HG02870 (cell line): Measurements from ENCODE around the gene TLK1.

Source experiments
- ATAC-seq: cut with Tn5 transposase; IDR thresholded peaks from one replicate; pipeline ENCODE4 v1.9.1; 2021; ENCODE audit warnings: mild to moderate bottlenecking, moderate library complexity; ENCODE audit not compliant: unreplicated experiment

Gene TLK1

GRCh38 chr2:171160119-171160955, at the start of gene TLK1:
Gene TLK1, minus strand, starts transcription at chr2:171160893. Its CDS starts 465 bp downstream, at chr2:171160428.
- ATAC-seq, result peak; percentile 44

DNA sequence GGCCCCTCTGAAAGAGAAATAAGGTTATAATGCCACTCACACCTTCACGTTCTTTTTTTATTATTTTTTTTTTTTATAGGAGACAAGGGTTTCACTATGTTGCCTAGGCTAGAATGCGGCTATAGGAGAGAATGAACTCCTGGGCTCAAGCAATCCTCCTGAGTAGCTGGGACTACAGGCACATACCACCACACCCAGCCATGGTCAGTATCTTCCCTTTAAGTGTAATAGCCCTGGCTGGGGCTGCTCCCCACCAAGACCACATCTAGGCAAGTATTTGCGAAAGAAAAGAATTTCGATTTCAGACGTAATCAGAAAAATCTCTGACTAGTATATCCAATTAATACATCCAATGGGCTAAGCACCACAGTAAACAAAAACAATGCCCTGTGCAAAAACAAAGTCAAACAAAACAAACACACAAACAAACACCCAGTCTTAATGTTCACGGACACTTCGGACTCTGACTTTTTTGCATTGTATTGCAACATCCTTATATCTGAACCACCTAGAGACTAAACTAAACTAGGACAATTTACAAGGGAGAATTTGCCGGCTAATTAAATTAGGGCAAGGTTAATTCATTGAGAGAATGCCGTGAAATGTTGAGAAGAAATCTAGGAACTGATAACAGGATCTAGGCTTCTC, 49.6 kb upstream of the TLK1 start:
- no peak for ATAC-seq

DNA sequence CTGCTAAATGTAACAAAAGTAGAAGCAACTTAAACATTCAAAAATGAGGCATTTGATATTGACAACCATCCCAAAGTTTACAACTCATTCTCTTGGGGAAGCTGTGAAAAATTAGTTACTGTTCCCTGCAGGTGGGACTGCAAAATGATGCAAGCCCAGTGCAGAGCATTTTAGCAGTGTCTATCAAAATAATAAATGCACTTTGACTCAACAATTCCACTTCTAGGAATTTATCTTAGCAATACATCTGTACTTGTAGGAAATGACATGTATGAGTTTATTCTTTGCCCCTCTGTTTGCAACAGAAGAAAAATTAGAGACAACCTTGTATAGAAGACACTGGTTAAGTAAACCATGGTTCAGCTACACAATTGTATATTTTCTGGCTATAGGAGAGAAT, 48.0 kb upstream of the TLK1 start:
- ATAC-seq, result no peak

- ATAC-seq, result no peak
These were observed 45.9 kb upstream of the TLK1 start for GRCh38 chr2:171206422-171207115.

DNA sequence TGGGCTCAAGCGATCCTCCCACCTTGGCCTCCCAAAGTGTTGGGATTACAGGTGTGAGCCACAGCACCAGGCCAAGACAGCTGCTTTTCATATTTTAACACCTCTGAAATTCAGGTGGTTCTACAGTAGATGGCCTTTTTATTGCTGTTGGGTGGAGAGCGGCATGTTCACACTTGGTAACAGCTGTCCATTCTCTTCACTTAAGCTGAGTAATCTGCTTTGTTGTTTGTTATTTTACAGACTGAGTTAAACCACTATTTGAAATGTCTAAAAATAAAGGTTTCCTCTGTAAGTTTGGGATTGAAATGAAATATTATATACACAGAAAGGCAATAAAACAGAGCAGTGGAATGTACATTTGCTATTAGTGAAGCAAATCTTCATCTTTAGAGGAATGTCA, 44.9 kb upstream of the TLK1 start:
- ATAC-seq, result no peak

DNA sequence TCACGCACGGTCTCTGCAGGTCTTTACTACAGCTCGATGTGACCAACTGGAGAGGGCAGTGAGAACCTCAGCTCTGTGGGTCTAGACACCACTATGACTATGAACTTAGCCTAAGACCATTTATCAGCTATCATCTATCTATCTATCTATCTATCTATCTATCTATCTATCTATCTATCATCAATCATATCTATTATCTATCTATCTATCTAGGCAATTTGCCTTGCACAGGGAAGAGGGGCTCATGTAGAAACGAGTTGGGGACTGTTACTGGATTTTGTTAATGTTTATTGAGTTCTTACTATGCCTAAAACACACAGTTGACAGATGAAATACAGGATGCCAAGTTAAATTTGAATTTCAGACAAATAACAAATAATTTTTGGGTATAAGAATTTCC, 41.1 kb upstream of the TLK1 start:
- no peak for ATAC-seq

DNA sequence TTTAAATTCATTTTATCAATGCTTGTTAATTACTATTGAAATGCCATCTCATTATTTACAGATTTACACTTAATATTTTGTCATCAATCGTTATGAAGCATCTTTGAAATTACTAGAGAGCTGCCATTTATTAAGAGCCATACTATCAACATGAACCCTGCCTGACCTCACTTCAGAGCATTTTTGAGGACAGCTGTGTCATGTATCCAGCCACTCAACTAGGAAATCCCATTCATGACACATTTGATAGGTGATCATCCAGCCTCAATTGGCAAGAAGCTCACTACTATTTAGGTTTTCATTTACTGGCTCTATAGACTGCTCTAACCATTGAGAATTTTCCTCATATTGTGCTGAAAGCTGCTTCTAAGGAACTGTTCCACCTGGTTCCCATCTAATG, 40.6 kb upstream of the TLK1 start:
- no peak for ATAC-seq

GRCh38 chr2:171200469-171200868, 39.8 kb upstream of the TLK1 start:
- no peak for ATAC-seq

DNA sequence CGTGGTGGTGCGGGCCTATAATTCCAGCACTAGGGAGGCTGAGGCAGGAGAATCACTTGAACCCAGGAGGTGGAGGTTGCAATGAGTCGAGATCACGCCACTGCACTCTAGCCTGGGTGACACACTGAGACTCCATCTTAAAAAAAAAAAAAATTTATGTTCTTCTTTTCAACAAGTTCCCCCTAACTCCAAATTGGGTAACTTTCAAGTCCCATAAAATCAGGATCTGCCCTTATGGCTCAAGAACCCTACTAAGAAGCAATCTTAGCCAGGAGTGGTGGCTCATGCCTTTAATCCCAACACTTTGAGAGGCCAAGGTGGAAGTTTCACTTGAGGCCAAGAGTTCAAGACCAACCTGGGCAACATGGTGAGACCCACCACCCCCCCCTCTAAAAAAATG, 30.3 kb upstream of the TLK1 start:
- no peak for ATAC-seq

GRCh38 chr2:171187819-171188218, 27.1 kb upstream of the TLK1 start:
- no peak for ATAC-seq

GRCh38 chr2:171187177-171187576, 26.5 kb upstream of the TLK1 start:
- ATAC-seq, result no peak

- no peak for ATAC-seq
These were observed 25.2 kb upstream of the TLK1 start for GRCh38 chr2:171185941-171186340.

DNA sequence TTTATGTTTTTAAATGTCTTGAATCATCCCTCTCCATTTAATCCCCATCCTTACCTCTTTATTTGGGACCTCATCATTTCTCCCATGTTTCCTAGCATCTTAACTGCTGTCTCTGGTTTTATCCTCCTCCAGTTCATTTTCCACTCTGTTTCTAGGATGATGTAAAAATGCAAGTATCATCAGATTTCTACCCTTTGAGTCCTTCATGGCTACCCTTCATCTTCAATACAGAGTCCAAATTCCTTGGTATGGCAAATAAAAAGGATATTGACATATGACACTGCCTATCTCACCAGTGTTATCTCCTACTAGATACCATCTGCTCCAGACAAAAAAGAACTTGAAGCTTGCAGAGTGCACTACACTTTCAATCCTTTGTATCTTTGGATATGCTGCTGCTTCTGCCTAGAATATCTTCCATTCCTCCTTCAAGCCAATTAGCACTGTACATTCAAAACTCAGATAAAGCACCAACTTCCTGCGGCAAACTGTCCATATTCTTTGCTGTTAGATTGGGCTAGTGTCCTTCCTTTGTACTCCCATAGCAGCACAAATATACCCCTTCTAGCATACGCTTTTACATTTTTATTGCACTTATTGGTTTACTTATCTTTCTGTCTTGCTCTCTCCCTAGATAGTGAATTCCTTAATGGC, 24.6 kb upstream of the TLK1 start:
- no peak for ATAC-seq

DNA sequence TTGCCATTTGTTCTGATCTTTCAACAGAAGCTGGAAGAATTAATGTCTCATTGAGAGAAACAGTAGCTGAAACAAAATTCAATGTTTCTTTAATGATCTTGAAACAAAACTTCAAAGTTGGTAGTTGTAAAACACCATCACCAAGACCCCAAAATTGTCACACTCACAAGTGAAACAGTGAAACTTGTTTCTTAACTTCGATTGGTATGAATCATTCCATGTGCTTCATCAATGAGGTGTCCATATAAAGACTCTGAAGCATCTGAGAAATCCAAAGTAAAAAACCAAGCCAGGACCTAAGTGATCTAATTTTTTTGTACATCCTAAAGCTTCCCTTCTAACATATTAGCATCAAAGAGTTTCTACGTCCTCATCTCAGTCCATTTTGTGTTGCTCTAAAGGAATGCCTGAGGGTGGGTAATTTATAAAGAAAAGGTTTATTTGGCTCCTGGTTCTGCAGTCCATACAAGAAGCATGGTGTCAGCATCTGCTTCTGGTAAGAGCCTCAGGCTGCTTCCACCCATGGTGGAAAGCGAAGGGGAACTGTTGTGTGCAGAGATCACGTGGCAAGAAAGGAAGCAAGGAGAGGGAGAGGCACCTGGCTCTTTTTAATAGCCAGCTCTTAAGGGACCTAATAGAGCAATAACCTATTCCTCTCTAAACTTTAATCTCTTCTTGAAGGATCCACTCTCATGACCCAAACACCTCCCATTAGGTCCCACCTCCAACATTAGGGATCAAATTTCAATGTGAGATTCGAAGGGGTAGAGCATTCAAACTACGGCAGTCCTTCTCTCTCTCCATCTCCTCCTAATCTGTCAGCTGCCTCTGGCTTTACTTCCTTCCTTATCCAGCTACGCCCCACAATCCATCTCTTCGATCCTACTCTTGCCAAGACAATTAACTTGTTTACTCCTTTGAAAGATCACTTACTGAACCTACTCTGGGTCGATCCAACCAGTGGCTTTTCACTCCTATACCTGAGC, 20.7 kb upstream of the TLK1 start:
- no peak for ATAC-seq

- peak; percentile 74 for ATAC-seq
These were observed 19.7 kb upstream of the TLK1 start for GRCh38 chr2:171180229-171180930.

DNA sequence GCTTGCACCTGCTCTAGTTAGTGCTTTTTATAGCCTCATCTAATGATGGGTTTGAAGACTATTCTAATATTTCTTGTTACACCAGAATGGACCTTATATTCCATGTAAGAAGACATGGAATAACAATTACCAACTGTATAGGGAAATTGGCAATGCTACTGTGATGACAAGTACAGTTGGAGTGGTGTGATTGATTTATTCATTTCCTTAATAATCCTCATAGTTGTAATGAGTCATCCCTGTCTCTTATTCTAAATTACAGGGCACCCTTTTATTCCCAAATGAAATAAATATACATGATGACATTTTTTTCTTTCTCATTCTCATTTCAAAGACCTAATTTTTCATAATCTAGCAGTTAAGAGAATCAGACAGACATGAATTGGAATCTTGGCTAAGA, 18.3 kb upstream of the TLK1 start:
- no peak for ATAC-seq

DNA sequence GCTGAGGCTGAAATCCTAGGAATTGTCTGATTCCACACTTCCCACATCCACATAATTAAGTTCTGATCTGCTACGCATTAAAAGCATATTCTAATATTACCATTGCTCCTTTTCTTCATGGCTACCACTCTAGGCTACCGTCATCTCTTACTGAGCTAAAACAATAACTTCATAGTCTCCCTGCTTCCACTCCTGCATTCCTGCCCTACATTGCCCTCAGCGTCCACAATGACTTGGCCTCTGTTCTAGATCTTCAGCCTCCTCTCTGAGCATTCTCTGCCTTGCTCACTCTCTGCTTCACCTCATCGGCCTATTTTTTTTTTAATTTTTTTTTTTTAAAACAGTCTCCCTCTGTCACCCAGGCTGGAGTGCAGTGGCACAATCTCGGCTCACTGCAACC, 15.8 kb upstream of the TLK1 start:
- no peak for ATAC-seq

DNA sequence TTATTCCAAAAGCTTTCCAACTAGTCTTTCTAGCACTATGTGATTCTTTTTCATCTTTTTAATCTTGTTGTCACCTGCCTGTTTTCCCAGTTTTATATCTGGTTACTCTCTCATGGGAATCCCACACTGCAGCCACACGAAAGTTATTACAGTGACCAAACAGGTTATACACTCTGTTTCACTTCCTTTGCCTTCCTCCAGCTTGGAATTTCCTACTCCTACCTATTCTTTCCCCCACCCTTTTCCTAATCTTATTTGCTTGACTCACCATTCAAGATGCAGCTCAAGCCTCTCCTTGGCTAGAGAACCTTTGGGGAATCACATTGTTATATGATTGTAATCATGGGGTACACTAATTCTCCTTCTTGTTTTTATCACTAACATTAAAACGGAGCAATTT, 13.4 kb upstream of the TLK1 start:
- no peak for ATAC-seq

GRCh38 chr2:171173087-171173486, 12.4 kb upstream of the TLK1 start:
- ATAC-seq, result no peak

DNA sequence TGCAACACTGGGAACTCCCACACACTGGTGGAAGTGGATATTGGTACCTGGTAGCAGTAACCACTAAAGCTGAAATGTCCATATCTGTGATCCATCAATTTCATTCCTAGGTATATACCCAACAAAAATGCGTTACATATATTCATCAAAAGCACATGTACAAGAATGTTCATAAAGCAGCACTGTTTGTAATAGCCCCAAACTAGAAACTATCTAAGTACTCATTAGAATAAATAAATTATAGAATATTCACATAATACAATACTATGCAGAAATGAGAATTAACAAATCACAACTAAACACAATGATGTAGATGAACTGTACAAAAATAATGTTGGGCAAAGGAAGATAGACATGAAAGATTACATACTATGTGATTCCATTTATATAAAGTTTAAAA, 11.1 kb upstream of the TLK1 start:
- no peak for ATAC-seq
